RWPE1 (cell line): ENCODE results near the gene PAX5.

Experiments
- CTCF ChIA-PET: fragments of 350-600 bp; sonication (Branson Sonifier 250); formaldehyde crosslinking; extraction: SDS; loops from one replicate; lab custom pipeline; 2021; lab: Yijun Ruan, JAX
- POLR2A ChIA-PET: fragments of 400-600 bp; formaldehyde crosslinking; extraction: SDS; loops from one replicate; lab custom pipeline; 2020; ENCODE audit warnings: antibody characterized with exemption; ENCODE audit not compliant: low non-redundant PET; lab: Yijun Ruan, JAX
- DNase-seq: peaks from one replicate; pipeline ENCODE4 v3.0.0; 2012; ENCODE audit warnings: low spot score
- H3K27ac ChIP-seq: fragments of 450-650 bp; 2 replicates; pipeline ENCODE4 v1.5.1; 2017
- CTCF ChIP-seq: fragments of 450-650 bp; conservative IDR thresholded peaks from 2 replicates; pipeline ENCODE4 v1.5.1; 2017; ENCODE audit warnings: low read depth, mild to moderate bottlenecking

The PAX5 gene

GRCh38 chr9:37029776-37030610 lies 4.1 kb downstream of the PAX5 start:
- POLR2A ChIA-PET = no interaction called here
- no peak overlapping the region for H3K27ac ChIP-seq
- DNase-seq = no peak
- no peak for TF ChIP-seq CTCF
- CTCF ChIA-PET = interaction anchor here (0.6 kb wide), 1 partner anchor 612 kb away, joined by 4 read pairs; no protein-coding TSS in a partner anchor

- POLR2A ChIA-PET = no interaction called here
- no peak for DNase-seq
- CTCF ChIA-PET = no interaction called here
- H3K27ac ChIP-seq = no peak overlapping the region
- no peak for TF ChIP-seq CTCF
Observed at GRCh38 chr9:37029304-37029775, 4.7 kb downstream of the PAX5 start.

GRCh38 chr9:37028420-37029031 lies 5.5 kb downstream of the PAX5 start:
- no peak overlapping the region for H3K27ac ChIP-seq
- no peak for TF ChIP-seq CTCF
- no peak for DNase-seq
- ChIA-PET CTCF (no interaction called here), POLR2A (no interaction called here)

- POLR2A ChIA-PET = no interaction called here
- peak; percentile 100 for DNase-seq
- H3K27ac ChIP-seq = no peak overlapping the region
- CTCF ChIA-PET = interaction anchor here (1.0 kb wide), 1 partner anchor 155 kb away, joined by 3 read pairs; no protein-coding TSS in a partner anchor
- no peak for TF ChIP-seq CTCF
Observed at GRCh38 chr9:37027582-37028419, 6.3 kb downstream of the PAX5 start.

GRCh38 chr9:37026931-37027581 lies 7.0 kb downstream of the PAX5 start:
- POLR2A ChIA-PET = no interaction called here
- TF ChIP-seq CTCF = no peak
- DNase-seq = no peak
- no peak overlapping the region for H3K27ac ChIP-seq
- CTCF ChIA-PET = interaction anchor here (0.5 to 1.0 kb wide), 4 partner anchors 74 to 154 kb away, joined by 3 to 4 read pairs (median 3); no protein-coding TSS in a partner anchor
